Gastroesophageal sphincter (tissue), 3 donors: ENCODE measurements around the gene TMEM108.

Experiments used
- POLR2AphosphoS5 ChIP-seq: sonication (generic); formaldehyde crosslinking; IDR thresholded peaks from one replicate; pipeline ENCODE4 v1.6.1; 2017; ENCODE audit warnings: antibody characterized with exemption
- TF ChIP-seq, protein P1 (sequence below), 4 experiments: fragments of 200-600 bp in 2 of 4; fragments of 450-650 bp in 2 of 4; sonication (generic) in 1 of 4; IDR thresholded peaks; one replicate each; pipeline ENCODE4 v1.5.1; 2017 to 2019; ENCODE audit warnings: antibody characterized with exemption in 4 of 4, mild to moderate bottlenecking in 2 of 4, moderate library complexity in 2 of 4

DNA sequence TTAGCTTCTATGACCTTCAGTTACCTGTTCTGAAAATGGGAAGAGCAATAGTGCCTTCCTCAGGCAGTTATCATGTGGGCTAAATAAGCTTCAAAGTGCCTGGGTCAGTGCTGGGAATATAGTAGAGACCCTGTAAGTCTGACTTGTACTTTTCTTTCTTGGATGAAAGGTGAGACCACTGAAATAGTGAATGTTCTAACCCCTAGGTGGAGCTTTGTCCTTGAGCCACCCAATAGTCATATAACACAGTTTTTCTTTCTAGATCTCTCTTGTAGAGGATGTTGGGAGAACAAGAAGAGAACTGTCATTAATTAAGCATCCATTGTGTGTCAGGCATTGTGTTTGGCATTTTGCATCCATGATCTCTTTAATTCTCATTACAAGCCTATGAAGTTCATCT lies 348.7 kb downstream of the TMEM108 start:
- TF ChIP-seq, protein P1, sequence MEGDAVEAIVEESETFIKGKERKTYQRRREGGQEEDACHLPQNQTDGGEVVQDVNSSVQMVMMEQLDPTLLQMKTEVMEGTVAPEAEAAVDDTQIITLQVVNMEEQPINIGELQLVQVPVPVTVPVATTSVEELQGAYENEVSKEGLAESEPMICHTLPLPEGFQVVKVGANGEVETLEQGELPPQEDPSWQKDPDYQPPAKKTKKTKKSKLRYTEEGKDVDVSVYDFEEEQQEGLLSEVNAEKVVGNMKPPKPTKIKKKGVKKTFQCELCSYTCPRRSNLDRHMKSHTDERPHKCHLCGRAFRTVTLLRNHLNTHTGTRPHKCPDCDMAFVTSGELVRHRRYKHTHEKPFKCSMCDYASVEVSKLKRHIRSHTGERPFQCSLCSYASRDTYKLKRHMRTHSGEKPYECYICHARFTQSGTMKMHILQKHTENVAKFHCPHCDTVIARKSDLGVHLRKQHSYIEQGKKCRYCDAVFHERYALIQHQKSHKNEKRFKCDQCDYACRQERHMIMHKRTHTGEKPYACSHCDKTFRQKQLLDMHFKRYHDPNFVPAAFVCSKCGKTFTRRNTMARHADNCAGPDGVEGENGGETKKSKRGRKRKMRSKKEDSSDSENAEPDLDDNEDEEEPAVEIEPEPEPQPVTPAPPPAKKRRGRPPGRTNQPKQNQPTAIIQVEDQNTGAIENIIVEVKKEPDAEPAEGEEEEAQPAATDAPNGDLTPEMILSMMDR (IDR thresholded peaks at IDR 0.05), result no peak
- no peak for TF ChIP-seq POLR2AphosphoS5
